ENCODE measurements around the gene GPRC5C. TPM values are rescaled to one million over a fixed set of nuclear protein-coding genes. Genes with fewer than 3 reads are reported as not detected.

GPRC5C gene
- polyA plus RNA-seq, 2 of the 4 experiments (the other 2 are of a cell fraction), result 36.5 to 49.2 TPM

- peaks cover 17% of the 10 kb centered on the region for H3K4me1 ChIP-seq
- WGBS (ENCODE audit: missing lambda C conversion rate), result 93% methylated on average over 21 of the region's 31 CpGs
- POLR2A ChIA-PET, result no interaction called here
- no peak overlapping the region for H3K4me3 ChIP-seq
- DNase-seq (ENCODE audit: low read depth in 1 of 2, low spot score in 1 of 2) (no peak), ATAC-seq (no peak), FAIRE-seq (no peak)
- H3K4me2 ChIP-seq, result no peak overlapping the region
- TF ChIP-seq HOXB5 (CRISPR knock-in tag; IDR thresholded peaks at IDR 0.05) (no peak), RARB (CRISPR knock-in tag; IDR thresholded peaks at IDR 0.05) (no peak), SREBF2 (IDR thresholded peaks at IDR 0.05) (no peak), RNF2 (IDR thresholded peaks at IDR 0.05; ENCODE audit: borderline replicate concordance, low read depth) (no peak), REST (IDR thresholded peaks at IDR 0.05) (no peak), CEBPB (IDR thresholded peaks at IDR 0.05) (no peak), CTCF (IDR thresholded peaks at IDR 0.05) (no peak)
- H3K9me3 ChIP-seq, result peaks cover 31% of the 10 kb centered on the region
- no peak overlapping the region for H3K27ac ChIP-seq
- CTCF ChIA-PET, result interaction anchor here (1.1 to 10.1 kb wide), 5 partner anchors 10 to 60 kb away, joined by 3 to 109 read pairs (median 45); no protein-coding TSS in a partner anchor
Observed at GRCh38 chr17:74439691-74440567, 8.0 kb downstream of the GPRC5C start.

- H3K4me3 ChIP-seq, result no peak overlapping the region
- no peak for ATAC-seq
- no peak overlapping the region for H3K4me2 ChIP-seq
- POLR2A ChIA-PET, result no interaction called here
- H3K27ac ChIP-seq, result no peak overlapping the region
- H3K4me1 ChIP-seq, result peaks cover 17% of the 10 kb centered on the region
- WGBS (ENCODE audit: missing lambda C conversion rate), result 92% methylated on average over 7 of the region's 7 CpGs
- no peak for FAIRE-seq
- TF ChIP-seq FOSL2 (IDR thresholded peaks at IDR 0.05) (no peak), FOSL2 (CRISPR knock-in tag; IDR thresholded peaks at IDR 0.05) (no peak), ELK1 (IDR thresholded peaks at IDR 0.05; ENCODE audit: low read depth, low read length) (no peak), SREBF2 (IDR thresholded peaks at IDR 0.05) (no peak), RCOR1 (IDR thresholded peaks at IDR 0.05; ENCODE audit: low read depth, low read length) (no peak), TFCP2L1 (CRISPR knock-in tag; IDR thresholded peaks at IDR 0.05) (no peak), JUNB (IDR thresholded peaks at IDR 0.05) (no peak), BHLHE40 (IDR thresholded peaks at IDR 0.05; ENCODE audit: low read depth, low read length) (no peak), ZSCAN20 (CRISPR knock-in tag; IDR thresholded peaks at IDR 0.05) (no peak), NR3C1 (IDR thresholded peaks at IDR 0.05) (no peak), CHD4 (IDR thresholded peaks at IDR 0.05; ENCODE audit: borderline replicate concordance) (no peak), HES2 (IDR thresholded peaks at IDR 0.05) (no peak), EHF (CRISPR knock-in tag; IDR thresholded peaks at IDR 0.05) (no peak)
- H3K9me3 ChIP-seq, result peaks cover 31% of the 10 kb centered on the region
- DNase-seq (ENCODE audit: low read depth in 1 of 2, low spot score in 1 of 2), result no peak
- CTCF ChIA-PET, result interaction anchor here (1.0 to 10.1 kb wide), 3 partner anchors 16 to 28 kb away, joined by 3 to 109 read pairs (median 3); no protein-coding TSS in a partner anchor
Observed at GRCh38 chr17:74441537-74441936, 9.6 kb downstream of the GPRC5C start.
